Type B pancreatic cell (in vitro differentiated cells): ENCODE data around the gene NAV3. TPM values are rescaled to one million over a fixed set of nuclear protein-coding genes. Genes with fewer than 3 reads are reported as not detected.

ENCODE experiments used
- DNase-seq: peaks from one replicate; pipeline ENCODE4 v3.0.0; 2021; ENCODE audit warnings: mixed read lengths; ENCODE audit not compliant: unreplicated experiment; ENCODE audit errors: extremely low spot score
- H3K27ac Mint-ChIP-seq: 2 replicates; pipeline ENCODE4 v1.8.0; 2021; ENCODE audit warnings: mild to moderate bottlenecking, mixed read lengths
- H3K27me3 Mint-ChIP-seq: 2 replicates; pipeline ENCODE4 v1.8.0; 2021; ENCODE audit warnings: mixed read lengths
- H3K36me3 Mint-ChIP-seq: 2 replicates; pipeline ENCODE4 v1.8.0; 2021; ENCODE audit warnings: mixed read lengths
- H3K4me1 Mint-ChIP-seq: one replicate; pipeline ENCODE4 v1.8.0; 2021; ENCODE audit warnings: mixed read lengths; ENCODE audit not compliant: unreplicated experiment
- H3K4me3 Mint-ChIP-seq: 2 replicates; pipeline ENCODE4 v1.8.0; 2021; ENCODE audit warnings: mild to moderate bottlenecking, mixed read lengths
- H3K9me3 Mint-ChIP-seq: 2 replicates; pipeline ENCODE4 v1.8.0; 2021; ENCODE audit warnings: mixed read lengths
- CTCF ChIP-seq: fragments of 200-600 bp; sonication (generic); conservative IDR thresholded peaks from 2 replicates; pipeline ENCODE4 v1.5.0; 2021; ENCODE audit warnings: antibody characterized with exemption, mild to moderate bottlenecking
- total RNA-seq: library from RNA; stranded (reverse); gene quantifications from 2 replicates; pipeline ENCODE4 v1.2.1, GENCODE V29; 2021; ENCODE audit warnings: low replicate concordance

NAV3 gene
- total RNA-seq, 1 donor from 2014 or later: 24.9 TPM

DNA sequence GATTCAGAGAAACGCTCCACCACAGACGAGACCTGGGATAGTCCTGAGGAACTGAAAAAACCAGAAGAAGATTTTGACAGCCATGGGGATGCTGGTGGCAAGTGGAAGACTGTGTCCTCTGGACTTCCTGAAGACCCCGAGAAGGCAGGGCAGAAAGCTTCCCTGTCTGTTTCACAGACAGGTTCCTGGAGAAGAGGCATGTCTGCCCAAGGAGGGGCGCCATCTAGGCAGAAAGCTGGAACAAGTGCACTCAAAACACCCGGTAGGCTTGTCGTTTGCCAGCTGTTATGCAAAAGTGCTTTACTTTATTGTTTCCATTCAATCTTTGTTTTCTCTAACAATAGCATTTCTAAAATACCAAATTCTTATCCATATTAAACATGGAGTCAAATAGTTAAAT, 287.3 kb downstream of the NAV3 start:
- peaks cover 10% of the 10 kb centered on the region for H3K9me3 Mint-ChIP-seq
- H3K4me1 Mint-ChIP-seq: no peaks in the 10 kb centered on the region
- no peak for TF ChIP-seq CTCF
- H3K36me3 Mint-ChIP-seq: peaks cover 6% of the 10 kb centered on the region
- no peak for DNase-seq
- no peak overlapping the region for H3K27ac Mint-ChIP-seq
- H3K27me3 Mint-ChIP-seq: no peaks in the 10 kb centered on the region
- H3K4me3 Mint-ChIP-seq: no peak overlapping the region

GRCh38 chr12:78118486-78118885, 287.8 kb downstream of the NAV3 start:
- Mint-ChIP-seq H3K4me1 (no peaks in the 10 kb centered on the region), H3K9me3 (peaks cover 10% of the 10 kb centered on the region), H3K4me3 (no peak overlapping the region), H3K27me3 (no peaks in the 10 kb centered on the region), H3K27ac (no peak overlapping the region), H3K36me3 (peaks cover 6% of the 10 kb centered on the region)
- no peak for DNase-seq
- TF ChIP-seq CTCF: no peak

DNA sequence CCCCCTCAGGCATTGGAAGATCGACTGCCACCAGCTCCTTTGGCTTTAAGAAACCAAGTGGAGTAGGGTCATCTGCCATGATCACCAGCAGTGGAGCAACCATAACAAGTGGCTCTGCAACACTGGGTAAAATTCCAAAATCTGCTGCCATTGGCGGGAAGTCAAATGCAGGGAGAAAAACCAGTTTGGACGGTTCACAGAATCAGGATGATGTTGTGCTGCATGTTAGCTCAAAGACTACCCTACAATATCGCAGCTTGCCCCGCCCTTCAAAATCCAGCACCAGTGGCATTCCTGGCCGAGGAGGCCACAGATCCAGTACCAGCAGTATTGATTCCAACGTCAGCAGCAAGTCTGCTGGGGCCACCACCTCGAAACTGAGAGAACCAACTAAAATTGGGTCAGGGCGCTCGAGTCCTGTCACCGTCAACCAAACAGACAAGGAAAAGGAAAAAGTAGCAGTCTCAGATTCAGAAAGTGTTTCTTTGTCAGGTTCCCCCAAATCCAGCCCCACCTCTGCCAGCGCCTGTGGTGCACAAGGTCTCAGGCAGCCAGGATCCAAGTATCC, 288.7 kb downstream of the NAV3 start:
- Mint-ChIP-seq H3K27me3 (no peaks in the 10 kb centered on the region), H3K36me3 (no peaks in the 10 kb centered on the region), H3K27ac (no peak overlapping the region), H3K4me3 (no peak overlapping the region), H3K9me3 (peaks cover under 1% of the 10 kb centered on the region), H3K4me1 (no peaks in the 10 kb centered on the region)
- no peak for TF ChIP-seq CTCF
- no peak for DNase-seq

- no peaks in the 10 kb centered on the region for H3K27me3 Mint-ChIP-seq
- no peak for DNase-seq
- TF ChIP-seq CTCF: no peak
- no peaks in the 10 kb centered on the region for H3K36me3 Mint-ChIP-seq
- H3K4me1 Mint-ChIP-seq: no peaks in the 10 kb centered on the region
- no peak overlapping the region for H3K27ac Mint-ChIP-seq
- no peak overlapping the region for H3K4me3 Mint-ChIP-seq
- H3K9me3 Mint-ChIP-seq: no peaks in the 10 kb centered on the region
Measured at GRCh38 chr12:78120306-78120705, 289.6 kb downstream of the NAV3 start.

DNA sequence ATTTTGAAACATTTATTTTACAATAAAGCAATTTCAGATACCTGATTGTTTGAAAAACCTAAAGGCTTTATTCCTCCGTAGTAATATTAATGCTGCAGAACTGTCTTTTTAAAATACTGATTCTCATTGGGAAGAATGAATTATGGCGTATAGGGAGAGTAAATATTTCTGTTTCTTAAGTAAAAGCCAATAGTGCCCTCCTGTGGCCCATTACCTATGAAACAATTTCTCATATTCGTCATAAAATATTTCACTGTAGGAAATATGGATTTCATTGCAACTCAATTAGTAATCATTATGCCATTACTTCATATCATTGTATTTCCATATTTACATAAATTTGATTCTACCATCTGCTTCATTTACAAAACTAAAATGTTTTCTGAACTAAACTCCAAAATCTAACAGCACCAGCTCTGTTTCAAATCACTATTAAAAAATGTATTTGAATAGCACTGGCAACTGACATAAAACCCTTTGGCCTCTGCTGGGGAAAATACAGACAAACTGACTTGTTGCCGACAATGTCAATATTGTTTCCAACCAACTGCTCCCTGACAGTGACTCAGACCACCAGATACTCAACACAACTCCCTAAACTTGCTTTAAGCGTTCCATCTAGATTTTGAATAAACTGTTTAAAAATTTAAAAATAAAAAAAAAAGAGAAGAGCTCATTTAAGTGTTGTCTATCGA, 290.3 kb downstream of the NAV3 start:
- Mint-ChIP-seq H3K9me3 (no peaks in the 10 kb centered on the region), H3K36me3 (no peaks in the 10 kb centered on the region), H3K4me1 (no peaks in the 10 kb centered on the region), H3K4me3 (no peak overlapping the region), H3K27me3 (no peaks in the 10 kb centered on the region), H3K27ac (no peak overlapping the region)
- peak; percentile 62 for TF ChIP-seq CTCF
- DNase-seq: no peak
